ENCODE measurements around the gene ZFP91. TPM values are rescaled to one million over a fixed set of nuclear protein-coding genes. Genes with fewer than 3 reads are reported as not detected.
A peak's percentile ranks its signal among the peaks of the same experiment; 100 is the strongest.
"Not testable (repeated sequence)": the region's sequence is repeated elsewhere in the genome, so short reads cannot be mapped to it uniquely, and the experiment has no call there.

The ZFP91 gene
- total RNA-seq, 4 donors from 2014 or later = 45.9 to 52.4 (median 47.5) TPM

DNA sequence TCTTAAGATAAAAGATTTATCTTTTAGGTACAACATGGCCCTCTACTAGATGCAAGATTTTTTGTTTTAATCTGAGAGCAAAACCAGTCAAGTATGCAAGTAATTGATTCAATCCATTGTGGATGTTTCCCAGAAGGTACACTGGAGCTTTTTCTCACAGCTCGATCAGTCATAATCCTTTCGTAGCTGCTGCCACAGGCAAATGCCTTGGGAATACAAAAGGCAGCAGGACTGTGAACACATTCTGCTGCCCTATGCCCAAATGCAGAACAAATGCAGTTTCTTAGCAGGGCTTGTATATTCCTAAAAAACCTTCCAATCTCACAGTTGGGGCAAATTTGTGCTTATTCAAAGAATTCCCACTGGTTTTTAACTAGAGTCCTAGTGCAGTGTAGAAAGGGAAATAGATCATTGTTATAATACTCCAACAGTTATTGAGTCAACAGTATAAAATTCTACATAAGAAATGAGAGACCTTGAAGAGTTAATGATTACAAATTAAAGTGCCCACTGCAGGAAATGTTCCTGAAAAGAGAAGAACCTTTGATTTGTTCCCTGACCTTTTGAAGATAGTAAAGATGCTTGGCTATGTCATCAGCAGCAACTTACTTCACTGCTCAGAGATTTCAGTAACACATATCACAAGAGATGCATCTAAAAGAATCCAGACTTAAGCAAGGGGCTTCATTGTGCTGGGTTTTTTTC lies 17.3 kb upstream of the ZFP91 start:
- 58% methylated on average over 2 of the region's 2 CpGs for WGBS
- Histone ChIP-seq H3K9me3 (no peaks in the 10 kb centered on the region), H3K4me3 (no peak overlapping the region), H3K27ac (no peak overlapping the region), H3K27me3 (no peaks in the 10 kb centered on the region), H3K36me3 (peaks cover 9% of the 10 kb centered on the region), H3K4me1 (no peaks in the 10 kb centered on the region)
- TF ChIP-seq EP300 (IDR thresholded peaks at IDR 0.05) (no peak), POLR2A (IDR thresholded peaks at IDR 0.05) (no peak), POLR2AphosphoS5 (IDR thresholded peaks at IDR 0.05) (no peak)
- TF ChIP-seq, protein P1, sequence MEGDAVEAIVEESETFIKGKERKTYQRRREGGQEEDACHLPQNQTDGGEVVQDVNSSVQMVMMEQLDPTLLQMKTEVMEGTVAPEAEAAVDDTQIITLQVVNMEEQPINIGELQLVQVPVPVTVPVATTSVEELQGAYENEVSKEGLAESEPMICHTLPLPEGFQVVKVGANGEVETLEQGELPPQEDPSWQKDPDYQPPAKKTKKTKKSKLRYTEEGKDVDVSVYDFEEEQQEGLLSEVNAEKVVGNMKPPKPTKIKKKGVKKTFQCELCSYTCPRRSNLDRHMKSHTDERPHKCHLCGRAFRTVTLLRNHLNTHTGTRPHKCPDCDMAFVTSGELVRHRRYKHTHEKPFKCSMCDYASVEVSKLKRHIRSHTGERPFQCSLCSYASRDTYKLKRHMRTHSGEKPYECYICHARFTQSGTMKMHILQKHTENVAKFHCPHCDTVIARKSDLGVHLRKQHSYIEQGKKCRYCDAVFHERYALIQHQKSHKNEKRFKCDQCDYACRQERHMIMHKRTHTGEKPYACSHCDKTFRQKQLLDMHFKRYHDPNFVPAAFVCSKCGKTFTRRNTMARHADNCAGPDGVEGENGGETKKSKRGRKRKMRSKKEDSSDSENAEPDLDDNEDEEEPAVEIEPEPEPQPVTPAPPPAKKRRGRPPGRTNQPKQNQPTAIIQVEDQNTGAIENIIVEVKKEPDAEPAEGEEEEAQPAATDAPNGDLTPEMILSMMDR (IDR thresholded peaks at IDR 0.05) = no peak
- no peak for DNase-seq (ENCODE audit: low spot score in 2 of 2)

DNA sequence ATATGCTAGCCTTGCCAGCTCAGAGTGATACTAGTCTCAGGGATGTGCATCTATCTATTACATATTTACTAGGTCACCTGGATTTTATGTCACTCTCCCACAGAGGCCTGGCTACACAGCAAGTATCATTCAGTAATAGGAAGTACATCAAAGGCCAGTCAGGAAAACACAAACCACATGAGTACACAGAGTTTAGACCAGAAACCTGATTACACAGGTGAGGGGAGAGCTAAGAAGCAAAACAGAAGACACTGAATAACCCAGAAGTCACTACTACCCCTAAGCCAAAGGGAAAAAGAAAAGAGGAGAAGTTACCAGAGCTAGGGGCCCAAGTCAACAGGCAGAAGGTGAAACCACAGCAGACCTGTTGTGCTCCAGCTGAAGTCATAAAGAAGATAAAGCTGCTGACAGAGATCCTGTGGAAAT lies 16.5 kb upstream of the ZFP91 start:
- no peaks in the 10 kb centered on the region for H3K27me3 ChIP-seq
- no peak for TF ChIP-seq POLR2A (IDR thresholded peaks at IDR 0.05)
- no peak for TF ChIP-seq POLR2AphosphoS5 (IDR thresholded peaks at IDR 0.05)
- no peak for TF ChIP-seq EP300 (IDR thresholded peaks at IDR 0.05)
- TF ChIP-seq, protein P1 (IDR thresholded peaks at IDR 0.05) = no peak
- H3K36me3 ChIP-seq = peaks cover 9% of the 10 kb centered on the region
- no peak for DNase-seq (ENCODE audit: low spot score in 2 of 2)
- no peak overlapping the region for H3K27ac ChIP-seq
- no peaks in the 10 kb centered on the region for H3K4me1 ChIP-seq
- no peak overlapping the region for H3K4me3 ChIP-seq
- H3K9me3 ChIP-seq = no peaks in the 10 kb centered on the region

DNA sequence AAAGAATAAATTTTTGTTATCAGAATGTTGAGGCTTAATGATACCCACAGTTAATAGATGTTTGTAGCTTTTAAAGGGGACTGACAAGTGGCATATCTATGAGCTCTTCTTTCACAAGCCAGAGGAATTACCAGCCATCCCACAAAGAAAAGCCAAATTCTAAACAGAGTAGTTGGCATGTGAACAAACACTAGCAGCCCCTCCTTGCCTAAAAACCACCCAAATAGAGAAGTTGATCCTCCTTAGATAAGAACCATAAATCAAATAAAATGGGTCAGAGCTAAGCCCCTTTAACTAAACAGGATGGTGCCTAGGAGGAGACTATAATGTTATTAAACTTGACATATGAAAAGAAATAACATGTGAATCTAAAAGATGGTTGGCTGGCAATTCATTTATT lies 14.6 kb upstream of the ZFP91 start:
- DNase-seq (ENCODE audit: low spot score in 2 of 2) = no peak
- Histone ChIP-seq H3K27me3 (no peaks in the 10 kb centered on the region), H3K4me1 (peaks cover 4% of the 10 kb centered on the region), H3K27ac (peak overlapping the region; percentile 26), H3K4me3 (no peak overlapping the region), H3K9me3 (no peaks in the 10 kb centered on the region), H3K36me3 (peaks cover 15% of the 10 kb centered on the region)
- TF ChIP-seq POLR2AphosphoS5 (IDR thresholded peaks at IDR 0.05) = no peak
- TF ChIP-seq EP300 (IDR thresholded peaks at IDR 0.05) = no peak
- TF ChIP-seq, protein P1 (IDR thresholded peaks at IDR 0.05) = no peak
- TF ChIP-seq POLR2A (IDR thresholded peaks at IDR 0.05) = no peak

DNA sequence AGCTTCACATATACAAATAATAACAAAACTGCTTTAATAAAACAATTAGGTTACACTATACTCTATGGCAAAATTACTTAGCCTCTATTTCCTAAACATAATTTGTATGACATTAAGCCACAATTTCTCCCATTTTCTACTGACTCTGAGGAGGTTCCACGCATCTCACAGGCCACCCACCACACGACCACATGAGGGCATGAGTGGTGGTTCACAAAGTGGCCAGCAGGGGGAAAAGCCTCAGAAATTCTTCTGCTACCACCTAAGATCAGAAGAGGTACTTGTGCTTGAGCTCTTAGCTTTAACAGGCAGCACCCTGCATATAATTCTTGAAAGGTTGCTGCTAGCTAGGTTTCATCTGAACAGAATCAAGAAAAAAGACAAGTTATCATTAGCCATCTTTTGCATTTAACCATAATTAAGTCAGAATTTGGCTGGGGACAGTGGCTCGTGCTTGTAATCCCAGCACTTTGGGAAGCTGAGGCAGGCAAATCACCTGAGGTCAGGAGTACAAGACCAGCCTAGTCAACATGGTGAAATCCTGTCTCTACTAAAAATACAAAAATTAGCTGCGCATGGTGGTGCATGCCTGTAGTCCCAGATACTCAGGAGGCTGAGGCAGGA lies 10.9 kb upstream of the ZFP91 start:
- Histone ChIP-seq H3K9me3 (no peaks in the 10 kb centered on the region), H3K4me1 (peaks cover 9% of the 10 kb centered on the region), H3K4me3 (no peak overlapping the region), H3K27ac (no peak overlapping the region), H3K36me3 (peaks cover 19% of the 10 kb centered on the region), H3K27me3 (no peaks in the 10 kb centered on the region)
- WGBS = 49% methylated on average over 4 of the region's 4 CpGs
- TF ChIP-seq POLR2A (IDR thresholded peaks at IDR 0.05) = no peak
- TF ChIP-seq EP300 (IDR thresholded peaks at IDR 0.05) = no peak
- no peak for TF ChIP-seq POLR2AphosphoS5 (IDR thresholded peaks at IDR 0.05)
- TF ChIP-seq, protein P1 (IDR thresholded peaks at IDR 0.05) = peak; percentile 49 to 73
- peak in 1 of 2 donors; percentile 66 for DNase-seq (ENCODE audit: low spot score in 2 of 2)

DNA sequence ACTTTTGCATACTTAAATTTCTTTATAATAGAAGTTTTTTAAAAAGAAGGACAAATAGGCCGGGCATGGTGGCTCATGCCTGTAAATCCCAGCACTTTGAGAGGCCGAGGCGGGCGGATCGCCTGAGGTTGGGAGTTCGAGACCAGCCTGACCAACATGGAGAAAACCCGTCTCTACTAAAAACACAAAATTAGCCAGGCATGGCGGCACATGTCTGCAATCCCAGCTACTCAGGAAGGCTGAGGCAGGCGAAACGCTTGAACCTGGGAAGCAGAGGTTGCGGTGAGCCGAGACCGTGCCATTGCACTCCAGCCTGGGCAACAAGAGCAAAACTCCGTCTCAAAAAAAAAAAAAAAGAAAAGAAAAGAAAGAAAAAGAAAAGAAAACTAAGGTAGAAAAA lies 6.0 kb upstream of the ZFP91 start:
- H3K9me3 ChIP-seq; DNase-seq (ENCODE audit: low spot score in 2 of 2); H3K27me3 ChIP-seq: not testable (repeated sequence)
- H3K4me3 ChIP-seq = peak overlapping the region; percentile 28
- whole genome bisulfite sequencing = 92% methylated on average over 14 of the region's 14 CpGs
- peaks cover 55% of the 10 kb centered on the region for H3K4me1 ChIP-seq
- H3K27ac ChIP-seq = peak overlapping the region; percentile 100
- peaks cover 14% of the 10 kb centered on the region for H3K36me3 ChIP-seq
